CD4-positive, alpha-beta T cell treated with Interferon gamma for 1 hour (primary cell): Measurements from ENCODE around the gene TAGLN3.
A peak's percentile ranks its signal among the peaks of the same experiment; 100 is the strongest.

ENCODE experiments used
- DNase-seq: peaks from one replicate; pipeline ENCODE4 v3.0.0-alpha.2; 2020

TAGLN3 gene

GRCh38 chr3:111978583-111979433, 19.9 kb upstream of the TAGLN3 start, which contains the start of gene ABHD10:
ABHD10 (plus strand) TSS chr3:111979026; CDS start chr3:111979062, 36 bp downstream.
- peak; percentile 96 for DNase-seq

DNA sequence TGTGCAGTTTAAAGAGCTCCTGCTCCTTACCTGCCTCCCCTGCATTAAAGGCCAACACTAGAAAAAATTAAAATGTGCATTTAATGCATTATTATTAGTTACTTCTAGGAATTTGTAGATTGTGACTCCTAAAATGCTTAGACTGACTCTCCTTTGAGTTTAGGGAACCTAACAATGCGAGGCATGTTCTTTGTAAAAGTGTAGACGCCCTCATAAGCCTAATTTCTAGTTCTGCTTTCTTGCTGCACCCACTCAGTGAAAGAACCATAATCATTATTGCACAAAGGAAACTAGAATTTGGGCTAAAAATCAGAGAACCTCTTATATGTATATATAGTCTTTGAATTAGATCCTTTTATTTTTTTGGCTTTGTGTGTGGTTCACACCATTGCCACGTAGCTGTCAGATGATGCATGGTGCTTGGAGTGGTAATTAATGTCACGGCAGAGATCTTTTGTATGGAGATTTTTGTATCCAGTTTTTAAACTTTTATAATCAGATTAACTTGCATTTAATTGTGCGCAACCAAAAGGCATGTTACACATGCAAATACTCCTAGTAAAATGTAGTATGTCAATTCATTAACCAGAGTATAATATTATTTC, 19.2 kb upstream of the TAGLN3 start:
- no peak for DNase-seq

DNA sequence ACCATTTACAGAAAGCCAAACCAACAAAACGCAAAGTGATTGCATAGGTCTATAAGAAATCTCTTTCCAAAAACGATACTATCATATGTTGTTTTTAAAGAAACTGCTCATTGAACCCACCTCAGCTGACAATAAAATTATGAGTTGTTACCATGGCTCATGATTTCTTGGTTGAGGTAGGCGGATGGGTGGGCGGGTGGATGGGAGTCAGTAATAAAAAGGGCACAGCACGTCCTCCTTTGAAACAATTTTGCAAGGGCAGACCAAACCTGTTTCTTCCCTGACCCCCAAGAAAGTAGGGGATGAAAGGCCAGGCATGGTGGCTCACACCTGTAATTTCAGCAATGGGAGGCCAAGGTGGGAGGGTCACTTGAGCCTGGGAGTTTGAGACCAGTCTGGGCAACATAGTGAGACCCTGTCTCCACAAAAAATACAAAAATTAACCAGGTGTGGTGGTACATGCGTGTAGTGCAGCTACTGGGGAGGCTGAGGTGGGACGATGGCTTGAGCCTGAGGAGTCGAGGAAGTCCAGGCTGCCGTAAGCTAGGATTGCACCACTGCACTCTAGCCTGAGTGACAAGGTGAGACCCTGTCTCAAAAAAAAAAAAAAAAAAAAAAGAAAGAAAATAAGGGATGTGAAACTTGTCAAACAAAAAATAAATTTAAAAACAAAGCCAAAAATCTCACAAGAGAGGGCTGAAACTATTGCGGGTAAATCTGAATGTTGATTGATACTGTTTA, 17.8 kb upstream of the TAGLN3 start:
- no peak for DNase-seq

DNA sequence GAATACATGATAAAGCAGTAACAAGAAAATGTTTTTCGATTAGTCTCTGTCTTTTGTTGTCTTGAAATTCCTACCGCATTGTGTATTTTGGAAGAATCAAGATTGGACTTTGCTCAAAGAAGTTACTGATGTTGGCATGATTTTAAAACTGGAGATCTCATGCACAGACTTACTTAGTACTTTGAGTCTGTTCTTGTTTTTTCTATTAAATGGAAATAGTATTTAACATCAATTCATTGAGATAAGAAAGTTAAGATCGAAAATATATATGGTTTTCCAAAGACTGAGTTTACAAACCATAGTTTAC, 17.3 kb upstream of the TAGLN3 start:
- no peak for DNase-seq

GRCh38 chr3:111984636-111985298, 14.0 kb upstream of the TAGLN3 start:
- no peak for DNase-seq

GRCh38 chr3:111986800-111987199, 11.9 kb upstream of the TAGLN3 start:
- DNase-seq: no peak

- DNase-seq: no peak
Measured at GRCh38 chr3:111989061-111989678, 9.6 kb upstream of the TAGLN3 start.

DNA sequence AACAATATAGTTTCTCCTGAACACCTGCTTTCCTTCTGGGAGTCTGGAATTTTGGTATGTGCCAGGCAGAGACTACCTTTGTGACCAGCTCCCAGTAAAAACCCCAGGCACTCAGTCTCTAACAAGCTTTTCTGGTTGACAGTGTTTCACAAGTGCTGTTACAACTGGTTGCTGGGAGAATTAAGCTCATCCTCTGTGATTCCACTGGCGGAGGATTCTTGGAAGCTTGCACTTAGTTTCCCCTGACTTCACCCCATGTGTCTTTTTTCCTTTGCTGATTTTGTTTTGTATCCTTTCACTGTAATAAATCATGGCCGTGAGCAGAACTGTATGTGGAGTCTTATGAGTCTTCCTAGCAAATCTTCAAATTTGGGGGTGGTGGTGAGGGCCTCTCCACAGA, 5.7 kb upstream of the TAGLN3 start:
- DNase-seq: no peak

- DNase-seq: no peak
Measured at GRCh38 chr3:111999484-112000324, 982 bp downstream of the TAGLN3 start.

GRCh38 chr3:112000367-112000771, 1.6 kb downstream of the TAGLN3 start:
- no peak for DNase-seq

DNA sequence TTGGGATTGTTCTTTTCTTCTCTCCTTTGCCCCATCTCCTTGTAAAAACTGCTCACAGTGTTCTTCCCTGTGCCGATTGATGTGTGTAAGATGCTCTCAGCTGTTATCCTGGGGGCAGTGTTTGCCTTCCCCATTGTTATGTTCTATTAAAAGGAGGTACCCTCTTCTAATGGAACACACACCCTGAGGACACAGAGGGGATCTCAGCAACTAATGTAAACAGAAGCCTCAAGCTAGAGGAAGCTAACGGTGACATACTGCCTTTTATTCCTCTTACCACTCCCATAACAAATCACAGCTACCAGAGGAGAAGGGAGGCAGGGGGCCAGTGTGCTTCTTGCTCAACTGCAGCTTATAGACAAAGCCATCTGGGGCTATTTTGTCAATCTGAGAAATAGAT, 2.2 kb downstream of the TAGLN3 start:
- no peak for DNase-seq

DNA sequence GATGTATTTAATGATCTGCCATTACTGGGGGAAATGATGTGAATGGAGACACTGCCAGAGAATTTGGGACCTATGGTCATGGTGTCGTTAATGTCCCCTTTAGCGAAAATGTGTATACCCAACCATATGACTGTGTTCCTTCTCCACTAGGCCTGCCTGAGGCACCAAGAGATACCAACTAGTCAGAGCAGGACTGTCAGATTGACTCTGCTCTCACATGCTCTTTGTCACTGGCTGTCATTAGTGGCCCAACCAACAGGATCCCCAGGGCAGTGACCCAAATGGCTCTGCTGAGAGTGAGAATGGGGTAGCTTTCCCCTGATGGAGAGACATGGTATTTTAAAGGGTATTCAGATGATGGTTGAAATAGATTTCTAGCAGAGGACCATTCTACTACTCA, 2.8 kb downstream of the TAGLN3 start:
- DNase-seq: no peak

DNA sequence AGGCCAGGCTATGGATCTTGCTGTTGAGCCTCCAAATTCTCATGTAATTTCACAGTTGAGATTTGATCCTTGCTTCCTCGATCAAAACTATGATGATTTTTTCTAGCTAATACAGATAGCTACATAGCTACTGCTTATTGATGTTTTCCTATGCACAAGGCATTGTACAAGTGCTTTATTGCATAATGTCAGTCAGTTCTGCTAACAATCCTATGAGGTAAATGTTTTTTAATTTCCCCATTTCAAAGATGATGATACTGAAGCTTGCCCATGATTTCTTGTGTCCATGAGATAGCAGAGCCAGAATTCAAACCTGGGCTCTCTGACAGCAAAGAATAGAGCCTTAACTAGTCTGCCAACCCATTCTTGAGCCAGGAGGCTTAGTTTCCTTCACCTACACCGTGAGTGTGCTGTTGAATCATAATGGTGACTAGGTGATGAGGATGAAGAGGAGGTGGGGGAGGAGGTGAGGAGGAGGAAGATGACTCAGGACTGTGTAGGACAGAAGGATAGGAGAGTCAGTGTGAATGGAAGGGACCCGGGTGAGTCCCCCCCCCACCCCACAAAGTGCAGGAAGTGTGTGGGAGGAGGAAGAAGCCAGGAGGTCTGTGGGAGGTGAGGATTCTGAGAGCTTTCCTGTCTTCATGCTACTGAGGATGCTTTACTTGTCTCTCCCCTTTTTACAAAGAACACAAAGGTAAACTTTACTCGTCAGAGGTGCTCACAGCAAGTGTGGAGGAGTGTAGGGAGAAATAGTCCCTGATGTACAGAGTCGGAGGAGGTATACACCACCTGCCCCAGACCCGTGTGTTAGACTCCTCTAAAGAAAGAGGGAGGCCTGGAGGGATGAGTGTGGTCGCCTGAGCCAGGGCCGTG, 3.6 kb downstream of the TAGLN3 start:
- DNase-seq: no peak

GRCh38 chr3:112003321-112004080, 4.8 kb downstream of the TAGLN3 start:
- no peak for DNase-seq

DNA sequence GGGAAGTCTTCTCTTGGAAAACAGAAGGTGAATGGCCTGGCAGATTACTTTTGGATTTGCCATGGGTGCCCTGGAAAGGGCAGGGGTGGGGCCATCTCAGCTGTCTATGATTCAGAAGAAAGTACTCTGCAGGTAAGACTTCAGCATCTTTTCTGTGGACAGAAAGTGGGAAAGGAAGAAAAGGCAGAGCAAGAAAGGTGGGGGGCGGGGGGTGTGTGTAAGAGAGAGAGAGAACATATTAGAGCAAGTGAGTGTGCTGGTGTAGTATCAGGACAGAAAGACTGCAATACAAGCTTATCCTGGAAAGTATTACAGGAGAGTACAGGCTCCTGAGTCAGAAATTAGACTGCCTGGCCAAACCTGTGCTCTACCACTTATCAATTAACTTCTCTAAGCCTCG, 5.5 kb downstream of the TAGLN3 start:
- DNase-seq: no peak

GRCh38 chr3:112004669-112005068, 5.9 kb downstream of the TAGLN3 start:
- no peak for DNase-seq

- DNase-seq: no peak
Measured at GRCh38 chr3:112005091-112005672, 6.5 kb downstream of the TAGLN3 start.

- DNase-seq: no peak
Measured at GRCh38 chr3:112007633-112008032, 8.9 kb downstream of the TAGLN3 start.

DNA sequence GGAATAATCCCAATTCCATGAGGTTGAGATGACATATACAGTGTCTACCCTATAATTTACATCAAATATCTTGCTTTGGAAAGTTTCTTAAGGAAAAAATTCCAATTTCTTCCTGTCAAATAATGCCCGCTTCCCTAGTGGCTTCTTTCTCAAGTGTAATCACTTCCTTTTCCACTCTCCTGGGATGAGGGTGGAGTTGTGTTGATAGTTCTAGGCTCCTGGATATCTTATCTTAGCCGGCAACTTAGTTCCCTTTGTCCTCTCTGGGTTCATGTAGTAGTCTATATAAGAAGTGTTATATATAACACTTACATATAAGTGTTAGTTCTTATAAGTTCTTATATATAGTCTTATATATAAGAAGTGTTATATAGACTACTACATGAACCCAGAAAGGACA, 10.9 kb downstream of the TAGLN3 start:
- DNase-seq: no peak

GRCh38 chr3:112010636-112011035, 11.9 kb downstream of the TAGLN3 start:
- no peak for DNase-seq
